Stimulated activated CD4-positive, alpha-beta T cell treated with anti-CD3 and anti-CD28 coated beads, Interleukin-12 subunit alpha, Interleukin-12 subunit beta, amount 100 ng/mL, for 24 hours (primary cell): ENCODE results near the gene CCDC7.
"Not testable (repeated sequence)": the region's sequence is repeated elsewhere in the genome, so short reads cannot be mapped to it uniquely, and the experiment has no call there.

ENCODE experiments used
- DNase-seq, 2 experiments: peaks; one replicate each; pipeline ENCODE4 v3.0.0-alpha.2; 2020; ENCODE audit warnings: low read depth in 2 of 2

The CCDC7 gene

GRCh38 chr10:32699683-32700082 lies 253.7 kb downstream of the CCDC7 start:
- not testable (repeated sequence) for DNase-seq

- DNase-seq: no peak
These were observed 267.6 kb downstream of the CCDC7 start for GRCh38 chr10:32713560-32713959.

DNA sequence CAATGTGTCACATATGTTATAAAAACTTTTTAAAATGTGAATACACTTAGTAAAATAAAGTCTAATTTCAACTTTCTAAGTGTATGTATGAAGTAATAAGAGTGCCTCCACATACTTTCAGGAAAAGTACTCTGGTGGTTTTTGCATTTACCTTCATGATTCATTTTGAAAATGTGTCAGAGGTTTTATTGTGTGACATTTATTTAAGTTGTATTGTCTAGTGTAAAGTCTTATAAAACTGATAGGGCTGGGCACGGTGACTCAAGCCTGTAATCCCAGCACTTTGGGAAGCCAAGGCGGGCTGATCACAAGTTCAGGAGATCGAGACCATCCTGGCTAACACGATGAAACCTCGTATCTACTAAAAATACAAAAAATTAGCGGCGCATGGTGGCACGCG lies 285.6 kb downstream of the CCDC7 start:
- no peak for DNase-seq

DNA sequence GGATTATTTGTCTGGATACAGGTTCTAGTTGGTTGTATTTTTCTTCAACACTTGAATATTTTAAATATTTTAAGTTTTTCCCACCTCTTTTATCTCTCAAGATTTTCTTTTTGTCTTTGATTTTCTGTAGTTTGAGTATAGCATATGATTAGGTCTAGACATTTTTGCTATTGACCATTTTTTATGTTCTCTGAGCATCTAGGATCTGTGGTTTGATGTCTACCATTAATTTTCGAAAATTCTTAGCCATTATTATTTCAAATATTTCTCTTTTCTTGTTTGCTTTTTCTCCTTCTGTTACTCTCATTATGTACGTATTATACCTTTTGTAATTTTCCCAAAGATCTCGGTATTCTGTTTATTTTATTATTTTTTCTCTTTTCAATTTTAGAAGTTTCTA lies 293.0 kb downstream of the CCDC7 start:
- no peak for DNase-seq

DNA sequence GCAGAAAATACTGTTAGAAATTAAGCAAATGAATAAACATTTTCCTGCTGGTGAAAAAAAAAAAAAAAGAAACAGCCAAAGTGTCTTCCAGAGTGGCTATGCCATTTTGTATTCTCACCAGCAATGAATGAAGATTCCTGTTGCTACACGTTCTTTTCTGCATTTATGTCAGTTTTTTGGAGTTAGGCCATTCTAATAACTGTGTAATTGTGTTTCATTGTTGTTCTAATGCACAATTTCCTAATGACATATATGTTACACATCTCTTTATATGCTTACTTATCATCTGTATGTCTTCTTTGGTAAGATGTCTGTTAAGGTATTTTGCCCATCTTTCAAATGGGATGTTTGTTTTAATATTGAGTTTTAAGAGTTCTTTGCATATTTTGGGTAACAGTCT lies 298.4 kb downstream of the CCDC7 start:
- DNase-seq: no peak

- DNase-seq: no peak
These were observed 300.9 kb downstream of the CCDC7 start for GRCh38 chr10:32746869-32747268.

GRCh38 chr10:32751582-32751981 lies 305.6 kb downstream of the CCDC7 start:
- no peak for DNase-seq

GRCh38 chr10:32754900-32755299 lies 309.0 kb downstream of the CCDC7 start:
- not testable (repeated sequence) for DNase-seq

GRCh38 chr10:32771217-32771616 lies 325.3 kb downstream of the CCDC7 start:
- DNase-seq: no peak

GRCh38 chr10:32773105-32773504 lies 327.2 kb downstream of the CCDC7 start:
- no peak for DNase-seq

- DNase-seq: no peak
These were observed 341.0 kb downstream of the CCDC7 start for GRCh38 chr10:32786968-32787367.

GRCh38 chr10:32787690-32788284 lies 341.8 kb downstream of the CCDC7 start:
- DNase-seq: no peak

DNA sequence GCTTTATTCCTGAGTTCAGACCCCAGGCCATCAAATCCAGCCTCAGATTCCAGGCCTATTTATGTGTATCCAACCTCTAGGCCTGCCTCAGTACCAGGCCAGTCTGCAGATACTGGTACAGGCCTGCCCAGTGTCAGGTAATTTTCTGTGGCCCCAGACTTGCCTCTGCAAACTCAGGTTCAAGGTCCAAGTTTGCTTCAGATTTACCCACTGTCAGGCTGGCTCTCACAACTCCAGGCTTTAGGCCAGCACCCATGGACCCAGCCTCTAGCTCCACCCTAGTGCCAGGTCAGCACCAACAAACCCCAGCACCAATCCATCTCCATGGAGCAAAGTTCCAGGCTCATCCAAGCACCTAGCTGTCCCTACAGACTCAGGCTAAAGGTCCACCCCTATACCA lies 342.4 kb downstream of the CCDC7 start:
- DNase-seq: no peak

DNA sequence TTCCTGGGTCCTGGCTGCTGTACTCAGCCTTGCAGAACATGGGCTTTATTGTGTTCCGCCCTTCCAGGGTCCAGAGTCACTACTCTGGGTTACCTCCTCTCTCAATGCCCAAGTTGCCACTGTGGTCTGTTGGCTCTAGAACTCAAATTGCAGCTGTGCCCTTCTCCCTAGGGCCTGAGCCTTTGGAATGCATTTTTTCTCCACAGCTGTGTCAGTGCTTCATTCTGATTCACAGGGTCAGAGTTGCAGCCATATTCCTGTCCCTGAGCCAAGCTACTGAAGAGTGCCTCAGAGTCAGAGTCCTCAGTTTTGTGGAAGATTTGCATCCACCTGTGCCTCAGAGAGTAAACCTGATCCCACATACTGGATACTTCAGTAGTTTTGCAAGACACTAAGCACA lies 344.5 kb downstream of the CCDC7 start:
- DNase-seq: no peak

DNA sequence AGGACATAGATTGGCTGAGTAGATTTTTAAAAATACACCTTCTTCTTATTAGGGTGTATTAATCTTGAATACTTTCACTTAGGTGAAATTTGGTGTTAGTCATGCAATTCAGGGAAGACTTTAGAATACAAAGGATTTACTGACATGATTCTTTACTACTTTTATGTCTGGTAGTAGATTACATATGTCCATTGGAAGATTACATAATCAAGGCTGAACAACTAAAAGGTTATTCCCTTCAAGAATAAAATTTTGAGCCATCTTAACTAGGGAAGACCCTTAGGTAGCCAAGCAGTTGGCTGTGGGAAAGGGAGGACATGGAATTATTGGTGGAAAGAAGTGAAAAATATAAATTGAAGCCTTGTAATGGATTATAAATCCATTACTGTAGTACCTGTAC lies 347.1 kb downstream of the CCDC7 start:
- DNase-seq: no peak

- no peak for DNase-seq
These were observed 349.8 kb downstream of the CCDC7 start for GRCh38 chr10:32795598-32796183.

- not testable (repeated sequence) for DNase-seq
These were observed 351.5 kb downstream of the CCDC7 start for GRCh38 chr10:32797393-32797792.

GRCh38 chr10:32846974-32847373 lies 401.0 kb downstream of the CCDC7 start:
- no peak for DNase-seq

- no peak for DNase-seq
These were observed 405.4 kb downstream of the CCDC7 start for GRCh38 chr10:32851301-32851700.

DNA sequence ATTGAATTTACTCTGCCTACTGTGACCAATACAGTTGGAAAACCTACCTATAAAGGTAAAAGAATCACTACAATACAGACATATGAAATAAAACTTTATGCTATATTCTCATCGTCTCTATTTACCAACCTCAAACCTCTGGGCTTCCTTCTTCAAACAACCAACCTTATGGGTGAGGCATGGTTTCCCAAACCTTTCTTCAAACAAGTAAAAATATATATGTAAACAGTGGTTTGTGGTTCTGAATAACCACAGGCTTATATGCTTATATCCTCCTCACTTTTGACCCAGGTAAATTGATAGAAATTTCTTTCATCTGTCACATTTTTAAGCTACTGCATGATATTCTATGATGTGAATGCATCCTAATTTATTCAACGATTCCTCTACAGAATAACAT lies 408.5 kb downstream of the CCDC7 start:
- no peak for DNase-seq

DNA sequence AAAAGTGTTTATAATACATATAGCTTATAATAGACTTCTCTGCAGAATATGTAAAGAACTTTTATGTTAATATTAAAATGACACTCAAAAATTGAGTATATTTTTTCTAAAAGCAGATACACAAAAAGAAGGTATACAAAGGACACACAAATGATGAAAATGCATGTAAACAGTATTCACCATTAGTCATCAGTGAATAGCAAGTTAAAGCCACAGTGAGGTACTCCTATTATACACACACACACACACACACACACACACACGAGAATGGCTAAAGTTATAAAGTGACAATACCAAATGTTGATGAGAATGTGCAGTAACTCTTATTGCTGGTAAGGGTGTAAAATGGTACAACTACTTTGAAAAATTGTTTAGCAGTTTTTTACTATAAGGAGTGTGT lies 419.2 kb downstream of the CCDC7 start:
- DNase-seq: no peak

GRCh38 chr10:32877915-32878314 lies 432.0 kb downstream of the CCDC7 start:
- DNase-seq: no peak

DNA sequence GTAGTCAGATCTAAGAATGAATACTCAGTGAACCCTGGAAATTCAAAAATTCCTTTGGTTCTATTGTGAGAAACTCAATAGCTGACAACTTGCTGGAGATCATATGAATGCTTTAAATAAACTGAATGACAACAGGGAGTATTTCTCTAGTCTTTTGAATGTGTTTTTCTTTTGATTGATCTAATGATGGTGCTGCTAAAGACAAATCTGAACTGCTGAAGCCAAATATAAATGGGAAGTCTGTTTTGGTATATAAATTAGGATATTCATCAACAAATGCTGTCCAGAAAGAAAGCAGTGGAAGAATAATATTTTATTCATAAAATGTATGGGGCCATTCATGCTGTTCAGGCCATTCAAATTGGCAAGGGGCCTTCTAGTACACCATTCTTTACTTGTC lies 432.7 kb downstream of the CCDC7 start:
- no peak for DNase-seq

DNA sequence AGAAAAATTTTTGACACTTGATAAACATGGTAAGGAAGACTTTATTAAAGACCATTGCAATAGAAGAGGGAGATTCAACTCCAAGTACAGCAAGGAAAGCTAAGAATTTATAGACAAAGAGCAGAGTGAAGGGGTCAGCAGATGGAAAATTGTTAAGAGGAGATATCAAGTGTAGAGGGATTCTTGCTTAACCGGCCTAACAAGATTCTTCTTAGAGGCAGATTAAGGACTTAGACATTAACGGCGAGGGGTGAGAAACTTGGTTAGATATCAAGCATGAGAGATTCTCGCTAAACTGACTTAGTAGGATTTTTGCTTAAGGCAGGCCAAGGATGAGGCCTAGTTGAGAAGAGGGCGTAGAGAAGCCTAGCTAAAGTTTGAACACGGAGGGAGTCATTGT lies 436.1 kb downstream of the CCDC7 start:
- DNase-seq: no peak
